ENCODE measurements around the gene GGACT.

GGACT gene

DNA sequence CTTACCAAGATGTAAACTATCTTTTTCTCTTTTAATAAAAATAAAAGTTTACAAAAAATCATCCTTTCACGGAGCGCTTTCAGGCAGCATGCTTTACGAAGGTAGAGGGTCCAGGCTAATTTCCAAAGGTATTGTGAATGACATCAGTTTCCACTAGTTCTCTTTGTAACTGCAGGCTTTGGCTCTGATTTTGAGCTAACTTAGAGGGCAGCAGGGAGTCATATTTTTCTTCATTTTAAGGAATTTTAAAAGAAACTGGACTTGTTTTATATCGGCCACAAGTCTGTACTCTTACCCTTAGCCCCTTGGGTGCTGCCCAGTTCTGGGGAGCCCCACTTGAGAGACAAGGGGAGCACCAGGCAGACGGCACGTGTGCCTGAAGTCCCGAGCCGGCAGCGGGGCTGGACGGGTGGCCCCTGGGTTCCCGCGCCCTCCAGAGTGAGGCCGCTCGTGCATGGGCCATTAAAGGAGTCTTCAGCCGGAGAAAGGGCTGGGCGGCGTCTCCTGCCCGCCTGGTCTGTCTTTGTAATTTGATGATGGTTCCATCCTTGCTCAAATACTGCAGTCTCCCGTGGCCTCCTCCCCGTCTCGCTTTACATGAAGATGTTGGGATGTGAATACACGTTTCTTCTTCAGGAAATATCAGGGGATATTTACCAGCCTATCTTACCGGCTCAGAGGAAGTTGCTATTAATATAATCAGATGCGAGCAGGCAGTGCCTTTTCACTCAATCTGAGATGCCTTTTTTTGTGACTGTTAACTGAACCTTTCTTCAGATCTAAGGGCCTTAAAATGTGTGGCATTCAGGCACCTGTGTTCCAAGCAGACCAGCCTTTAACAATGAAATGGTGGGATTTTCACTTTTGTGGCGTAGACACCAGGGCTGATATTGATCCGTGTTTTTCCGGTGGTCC is 67.4 kb downstream of the GGACT start:
- in situ Hi-C loops (cut with MboI; ENCODE audit: low sequenced_read_pairs): loop anchor here (10.0 kb wide), 1 partner anchor 596 kb away; no protein-coding TSS in a partner anchor

DNA sequence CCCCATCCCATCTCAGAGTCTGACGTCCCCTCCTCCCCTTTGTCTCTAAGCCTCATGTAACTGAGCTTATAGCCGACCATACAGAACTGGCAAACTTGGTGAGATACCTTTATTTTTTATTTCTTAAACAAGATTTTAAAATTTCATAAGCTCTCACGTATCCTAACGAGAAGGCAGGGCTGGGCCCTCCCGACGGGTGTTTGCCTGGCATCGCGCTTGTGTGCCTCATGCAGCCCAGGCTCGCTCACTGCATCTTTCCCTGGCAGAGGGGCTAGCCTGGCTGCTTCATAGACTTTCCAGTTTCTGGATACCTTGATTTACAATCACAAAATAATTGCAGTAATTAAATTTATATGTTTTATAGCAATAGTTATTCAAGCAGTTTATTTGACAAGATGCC is 69.0 kb downstream of the GGACT start:
- in situ Hi-C loops (cut with MboI; ENCODE audit: low sequenced_read_pairs): loop anchor here (10.0 kb wide), 1 partner anchor 595 kb away; no protein-coding TSS in a partner anchor

DNA sequence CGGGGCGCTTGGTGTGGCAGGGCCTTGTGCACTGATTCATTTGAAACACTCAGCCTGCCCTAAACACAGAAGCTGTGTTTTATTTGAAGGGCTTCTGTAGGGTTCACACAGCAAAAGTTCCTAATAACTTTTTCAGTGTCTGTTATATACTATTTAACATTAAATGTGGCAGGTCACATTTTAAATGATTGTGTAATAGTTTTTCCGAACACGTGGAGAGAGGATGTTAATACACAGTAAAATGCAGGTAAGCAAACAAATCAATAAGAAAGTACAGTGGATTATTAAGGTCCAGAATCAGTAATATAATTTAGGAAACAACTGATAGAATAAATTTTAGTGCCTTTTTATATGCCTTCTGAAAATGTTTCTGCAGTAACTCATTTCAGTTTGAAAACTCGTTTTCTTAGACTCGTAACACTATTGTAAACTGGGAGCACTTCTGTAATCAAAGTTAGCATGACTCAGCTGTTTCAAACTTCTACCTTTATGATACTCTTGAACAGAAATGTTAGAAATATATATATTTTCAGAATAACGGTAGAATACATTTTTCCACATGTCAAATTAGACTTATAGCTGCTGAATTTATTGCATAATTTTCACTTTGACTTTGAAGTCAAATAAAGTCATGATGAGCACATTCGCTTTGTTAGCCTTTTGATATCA is 70.1 kb downstream of the GGACT start:
- in situ Hi-C loops (cut with MboI; ENCODE audit: low sequenced_read_pairs): no loop called here

- in situ Hi-C loops (cut with MboI; ENCODE audit: low sequenced_read_pairs): no loop called here
Observed at GRCh38 chr13:100517728-100518127, 70.9 kb downstream of the GGACT start.

- in situ Hi-C loops (cut with MboI; ENCODE audit: low sequenced_read_pairs): no loop called here
Observed at GRCh38 chr13:100517135-100517534, 71.5 kb downstream of the GGACT start.

- in situ Hi-C loops (cut with MboI; ENCODE audit: low sequenced_read_pairs): no loop called here
Observed at GRCh38 chr13:100515410-100515800, 73.2 kb downstream of the GGACT start.

DNA sequence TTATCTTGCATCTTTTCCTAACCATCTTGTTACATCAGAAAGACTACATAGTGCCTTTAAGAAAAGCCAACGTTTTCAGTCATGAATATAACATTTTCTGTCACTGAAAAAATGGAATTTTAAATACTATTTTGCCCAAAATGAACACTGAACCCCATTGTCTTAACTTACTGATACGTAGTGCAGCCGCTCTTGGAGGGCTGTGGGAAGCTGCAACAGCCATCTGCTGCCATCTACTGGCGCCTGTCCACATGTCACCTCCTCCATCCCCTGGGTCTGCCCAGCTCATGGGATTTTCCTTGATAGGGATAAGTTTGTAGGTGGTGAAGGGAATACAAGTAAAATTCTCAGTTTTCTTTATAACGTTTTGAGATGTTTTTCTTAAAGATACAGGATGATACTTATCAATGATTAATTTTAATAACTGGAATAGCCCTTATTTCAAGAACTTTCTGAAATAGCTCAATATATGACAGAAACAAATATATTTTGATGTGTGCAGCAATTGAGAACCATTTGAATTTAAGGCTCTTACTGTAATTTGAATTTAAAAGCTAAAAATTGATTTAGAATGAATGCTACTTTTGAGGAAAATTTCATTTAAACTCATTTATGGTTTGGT is 73.7 kb downstream of the GGACT start:
- in situ Hi-C loops (cut with MboI; ENCODE audit: low sequenced_read_pairs): no loop called here

DNA sequence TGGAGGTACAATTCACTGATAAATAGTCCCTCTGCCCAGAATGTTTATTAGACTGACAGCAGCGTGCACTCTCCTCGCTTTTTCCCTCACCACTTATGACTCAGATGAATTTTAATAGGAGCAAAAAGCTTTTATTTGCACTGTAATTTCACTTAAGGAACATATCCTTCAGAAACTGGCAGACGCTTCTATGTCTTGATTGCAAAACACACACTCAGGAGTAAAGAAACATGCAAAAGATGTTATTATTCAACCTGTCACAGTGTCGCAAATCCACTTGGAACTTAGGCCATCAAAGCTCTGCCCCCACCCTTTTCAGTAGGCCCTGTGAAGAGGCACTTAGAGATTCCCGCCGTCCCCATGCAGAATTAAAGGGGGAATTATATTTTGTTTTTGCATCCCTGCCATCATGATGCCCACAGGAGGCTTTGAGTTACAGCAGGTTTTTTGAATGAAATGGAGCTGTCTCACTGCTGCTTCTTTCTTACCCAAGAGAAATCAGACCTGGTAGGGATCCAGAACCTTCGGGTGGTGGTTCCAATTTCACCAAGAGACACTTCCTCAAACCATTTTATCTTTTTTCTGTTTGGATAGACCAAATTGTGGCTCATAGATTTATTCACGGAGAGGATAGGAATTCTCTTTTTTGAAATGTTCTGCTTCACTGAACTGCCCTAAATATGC is 74.5 kb downstream of the GGACT start:
- in situ Hi-C loops (cut with MboI; ENCODE audit: low sequenced_read_pairs): no loop called here

DNA sequence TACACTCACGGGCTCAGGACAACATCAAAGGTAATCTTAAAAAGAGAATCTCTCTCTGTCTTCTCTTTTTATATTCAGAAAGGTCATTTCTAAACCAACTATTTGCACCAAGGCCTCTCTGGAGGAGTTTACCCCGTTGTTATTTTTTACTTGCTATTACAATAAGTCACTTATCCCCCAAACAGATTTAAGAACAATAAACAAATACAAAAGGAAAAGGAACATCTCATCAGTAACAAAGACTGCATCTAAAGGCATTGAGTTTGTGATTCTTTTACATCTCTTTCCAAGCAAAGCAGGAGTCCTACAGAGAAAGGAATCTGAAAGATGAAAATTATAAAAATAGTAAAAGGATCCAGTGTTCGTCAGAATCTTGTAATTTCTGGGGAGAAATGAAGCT is 75.4 kb downstream of the GGACT start:
- in situ Hi-C loops (cut with MboI; ENCODE audit: low sequenced_read_pairs): no loop called here

GRCh38 chr13:100512422-100512821 is 76.2 kb downstream of the GGACT start:
- in situ Hi-C loops (cut with MboI; ENCODE audit: low sequenced_read_pairs): no loop called here

DNA sequence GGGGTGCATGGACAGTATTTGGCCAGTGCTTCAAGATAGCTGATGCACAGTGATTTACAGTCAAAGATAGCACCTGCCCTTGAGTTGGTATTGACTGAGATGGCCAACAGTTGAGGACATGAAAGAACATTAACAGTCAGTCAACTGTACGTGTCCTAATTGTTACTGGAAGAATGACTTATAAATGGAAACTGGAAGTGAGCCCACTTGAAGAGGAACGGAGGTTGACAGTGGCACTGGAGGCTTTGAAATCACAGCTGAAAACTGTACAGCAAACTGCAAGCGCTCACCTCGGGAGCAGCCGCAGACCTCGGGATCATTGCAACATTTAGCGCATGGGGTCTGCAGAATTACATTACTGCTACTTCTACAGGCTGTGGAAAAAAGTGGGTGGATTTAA is 77.1 kb downstream of the GGACT start:
- in situ Hi-C loops (cut with MboI; ENCODE audit: low sequenced_read_pairs): no loop called here

DNA sequence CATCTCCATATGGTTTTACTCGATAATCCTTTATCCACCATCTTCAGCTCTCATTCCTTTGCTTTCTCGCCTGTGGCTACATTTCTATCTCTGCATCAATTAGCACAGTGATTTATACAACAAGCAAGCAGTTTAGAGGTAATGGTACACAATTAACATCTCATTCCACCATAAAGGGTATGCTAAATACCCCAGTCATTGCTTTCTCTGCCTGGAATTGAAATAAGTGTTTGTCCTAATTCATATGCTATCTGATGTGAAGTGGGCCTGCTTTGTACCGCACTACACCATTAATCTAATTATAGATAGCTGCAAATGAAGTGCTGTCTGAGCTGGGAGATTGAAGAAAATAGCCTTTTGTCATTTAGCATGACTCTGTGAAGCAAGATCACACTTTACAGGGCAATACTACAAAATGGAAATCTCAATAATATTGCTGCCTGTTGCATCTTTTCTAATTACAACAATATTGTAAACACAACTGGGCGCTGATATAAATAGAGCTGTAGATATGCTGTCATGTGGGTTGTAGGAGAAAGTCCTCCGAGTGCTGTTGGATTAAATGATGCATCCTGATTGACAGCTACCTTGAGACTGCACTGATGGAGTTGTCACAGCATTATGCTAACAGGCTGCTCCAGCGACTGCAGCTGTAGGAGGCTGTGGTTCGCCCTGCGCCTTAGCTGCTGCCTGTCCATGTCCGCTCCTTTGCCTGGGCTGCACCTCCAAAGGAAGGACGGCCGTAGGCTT is 78.2 kb downstream of the GGACT start:
- in situ Hi-C loops (cut with MboI; ENCODE audit: low sequenced_read_pairs): no loop called here

- in situ Hi-C loops (cut with MboI; ENCODE audit: low sequenced_read_pairs): no loop called here
Observed at GRCh38 chr13:100508996-100509395, 79.6 kb downstream of the GGACT start.

GRCh38 chr13:100508455-100508854 is 80.1 kb downstream of the GGACT start:
- in situ Hi-C loops (cut with MboI; ENCODE audit: low sequenced_read_pairs): no loop called here

DNA sequence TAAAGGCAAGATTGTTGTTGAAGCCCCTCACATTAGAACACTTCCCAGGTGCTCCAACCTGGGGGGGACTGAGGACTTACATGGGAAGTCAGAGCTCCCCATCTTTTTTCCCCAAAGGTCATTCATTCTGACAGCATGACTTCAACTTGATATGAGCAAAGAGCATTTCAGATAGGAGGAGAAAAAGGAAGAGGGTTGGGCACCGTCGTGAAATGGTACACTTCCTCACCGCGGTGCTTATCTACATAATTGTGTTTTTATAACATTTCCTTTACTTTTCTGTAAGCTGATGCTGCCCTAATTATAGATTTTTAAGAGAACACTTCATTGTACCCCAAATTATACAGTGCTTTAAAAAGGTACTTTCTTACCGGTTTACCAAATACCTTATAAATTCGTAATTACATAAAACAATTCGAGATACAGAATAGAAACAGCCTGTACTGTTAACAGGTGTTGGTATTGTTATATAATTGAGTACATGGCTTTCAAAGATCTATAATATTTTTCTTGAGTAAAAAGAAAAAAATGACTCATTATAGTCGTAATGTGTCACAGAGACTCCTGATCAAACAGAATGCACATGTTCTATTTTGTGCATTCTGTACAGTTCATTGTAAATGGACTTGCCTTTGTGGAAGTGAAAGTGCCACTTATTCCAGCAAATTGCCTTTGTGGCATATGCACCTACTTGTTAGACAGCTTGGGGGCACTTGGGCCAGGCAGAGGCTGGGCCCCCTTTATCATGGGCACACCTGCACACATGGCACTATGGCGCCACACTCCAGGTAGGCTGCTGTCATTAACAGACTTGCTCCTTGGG is 81.8 kb downstream of the GGACT start:
- in situ Hi-C loops (cut with MboI; ENCODE audit: low sequenced_read_pairs): no loop called here

DNA sequence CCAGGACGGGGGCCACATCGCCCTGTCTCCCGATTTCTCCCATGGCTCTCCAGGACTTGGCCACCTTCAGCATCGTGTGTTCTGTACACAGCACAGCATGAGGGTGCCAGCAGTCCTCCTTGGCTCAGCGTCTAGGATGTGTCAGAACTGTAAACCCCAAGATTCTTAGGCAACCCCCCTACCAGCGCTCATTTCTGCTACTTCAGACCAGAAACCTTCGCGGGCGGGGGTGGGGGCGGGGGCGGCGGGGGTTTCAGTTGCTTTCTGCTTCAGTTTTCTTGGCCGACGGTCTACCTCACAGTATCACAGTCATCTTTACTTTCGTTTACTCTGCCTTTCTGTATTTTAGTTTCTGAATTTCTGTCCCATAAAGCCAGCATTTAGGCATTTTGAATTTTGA is 82.4 kb downstream of the GGACT start:
- in situ Hi-C loops (cut with MboI; ENCODE audit: low sequenced_read_pairs): no loop called here

DNA sequence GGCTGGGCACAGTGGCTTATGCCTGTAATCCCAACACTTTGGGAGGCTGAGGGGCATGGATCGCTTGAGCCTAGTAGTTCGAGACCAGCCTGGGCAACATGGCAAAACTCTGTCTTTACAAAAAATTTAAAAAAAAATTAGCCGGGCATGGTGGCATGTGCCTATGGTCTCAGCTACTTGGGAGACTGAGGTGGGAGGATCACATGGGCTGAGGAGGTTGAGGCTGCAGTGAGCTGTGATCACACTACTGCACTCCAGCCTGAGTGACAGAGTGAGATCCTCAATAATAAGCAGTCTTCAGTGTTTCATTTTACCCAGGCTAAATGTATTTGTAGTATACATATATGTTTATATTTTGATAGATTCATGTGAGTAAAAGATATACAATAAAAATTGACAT is 85.0 kb downstream of the GGACT start:
- in situ Hi-C loops (cut with MboI; ENCODE audit: low sequenced_read_pairs): no loop called here

DNA sequence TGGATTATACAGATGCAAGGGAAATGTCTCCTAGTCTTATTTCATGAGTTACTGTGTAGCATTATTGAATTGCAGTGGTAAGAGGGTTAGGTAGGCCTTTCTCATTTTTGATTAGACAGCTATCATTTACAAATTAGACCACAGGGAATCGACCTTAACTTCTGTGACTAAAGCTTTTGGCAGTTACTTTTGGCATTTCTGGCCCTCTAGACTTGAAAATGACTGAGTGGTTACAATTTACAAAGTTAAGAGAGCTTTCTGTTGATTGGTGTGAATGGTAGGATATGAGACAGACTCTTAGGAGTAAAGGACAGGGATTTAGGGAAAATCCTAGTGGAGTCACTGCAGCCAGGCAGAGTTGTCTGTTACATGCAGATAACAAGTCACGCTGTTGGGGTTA is 86.1 kb downstream of the GGACT start:
- in situ Hi-C loops (cut with MboI; ENCODE audit: low sequenced_read_pairs): no loop called here

- in situ Hi-C loops (cut with MboI; ENCODE audit: low sequenced_read_pairs): no loop called here
Observed at GRCh38 chr13:100497389-100497788, 91.2 kb downstream of the GGACT start.

- in situ Hi-C loops (cut with MboI; ENCODE audit: low sequenced_read_pairs): no loop called here
Observed at GRCh38 chr13:100495455-100495854, 93.1 kb downstream of the GGACT start.
